GM18526 (cell line): ENCODE results near the gene TRERF1.
A peak's percentile ranks its signal among the peaks of the same experiment; 100 is the strongest.

Experiments
- POLR2A ChIP-seq: IDR thresholded peaks from 3 replicates; pipeline ENCODE4 v1.6.1; 2011; ENCODE audit not compliant: insufficient read length; ENCODE audit errors: extremely low read depth

The TRERF1 gene

GRCh38 chr6:42370323-42370985, 81.3 kb downstream of the TRERF1 start:
- no peak for TF ChIP-seq POLR2A

GRCh38 chr6:42369568-42369967, 82.2 kb downstream of the TRERF1 start:
- no peak for TF ChIP-seq POLR2A

GRCh38 chr6:42368181-42368580, 83.5 kb downstream of the TRERF1 start:
- TF ChIP-seq POLR2A = no peak

DNA sequence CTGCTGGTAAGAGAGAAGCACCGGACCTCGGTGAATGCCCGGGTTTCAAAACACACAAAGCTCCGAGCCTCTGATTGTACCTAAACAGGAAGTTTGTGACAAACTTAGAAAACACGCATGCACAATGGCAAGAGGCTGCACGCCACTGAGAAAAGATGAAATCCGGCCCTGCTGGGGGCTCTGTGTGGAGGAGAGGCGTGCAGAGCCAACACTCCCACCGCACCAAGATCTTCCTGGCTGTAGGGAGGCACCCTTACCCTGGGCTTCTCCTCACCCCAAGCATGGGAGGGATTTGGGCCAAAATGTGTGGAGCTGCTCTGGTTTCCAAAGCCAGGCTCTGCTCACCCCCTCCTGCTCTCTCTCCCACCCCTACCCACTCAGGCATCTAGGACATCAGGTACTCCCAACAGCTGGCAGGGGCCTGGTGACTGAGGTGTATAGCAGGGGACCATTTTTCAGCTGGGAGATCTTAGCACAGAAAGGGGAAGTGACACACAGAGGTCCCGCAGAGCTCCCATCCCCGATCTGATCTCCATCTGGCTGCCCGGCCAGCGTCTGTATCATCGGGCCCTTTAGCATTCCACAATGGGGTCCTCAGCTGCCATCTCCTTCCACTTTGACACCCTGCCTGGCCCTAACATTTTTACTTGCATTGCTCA, 84.2 kb downstream of the TRERF1 start:
- TF ChIP-seq POLR2A = peak; percentile 14

DNA sequence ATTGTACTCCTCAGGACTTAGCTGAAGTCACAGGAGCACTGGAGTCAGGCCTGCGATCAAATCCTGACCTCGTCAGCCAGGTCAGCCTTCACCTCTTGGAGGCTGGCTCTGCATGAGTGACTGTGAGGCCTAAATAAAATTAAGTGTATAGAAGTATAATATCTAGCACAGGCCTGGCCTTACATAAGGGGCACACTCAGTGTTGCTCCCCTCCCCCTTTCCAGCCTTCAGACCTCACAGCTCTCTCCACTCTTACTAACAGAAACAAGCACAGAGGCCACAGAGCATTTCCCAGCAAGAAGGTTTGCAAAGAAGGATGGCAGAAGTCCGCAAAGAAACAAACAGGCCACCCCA, 84.8 kb downstream of the TRERF1 start:
- TF ChIP-seq POLR2A = no peak

DNA sequence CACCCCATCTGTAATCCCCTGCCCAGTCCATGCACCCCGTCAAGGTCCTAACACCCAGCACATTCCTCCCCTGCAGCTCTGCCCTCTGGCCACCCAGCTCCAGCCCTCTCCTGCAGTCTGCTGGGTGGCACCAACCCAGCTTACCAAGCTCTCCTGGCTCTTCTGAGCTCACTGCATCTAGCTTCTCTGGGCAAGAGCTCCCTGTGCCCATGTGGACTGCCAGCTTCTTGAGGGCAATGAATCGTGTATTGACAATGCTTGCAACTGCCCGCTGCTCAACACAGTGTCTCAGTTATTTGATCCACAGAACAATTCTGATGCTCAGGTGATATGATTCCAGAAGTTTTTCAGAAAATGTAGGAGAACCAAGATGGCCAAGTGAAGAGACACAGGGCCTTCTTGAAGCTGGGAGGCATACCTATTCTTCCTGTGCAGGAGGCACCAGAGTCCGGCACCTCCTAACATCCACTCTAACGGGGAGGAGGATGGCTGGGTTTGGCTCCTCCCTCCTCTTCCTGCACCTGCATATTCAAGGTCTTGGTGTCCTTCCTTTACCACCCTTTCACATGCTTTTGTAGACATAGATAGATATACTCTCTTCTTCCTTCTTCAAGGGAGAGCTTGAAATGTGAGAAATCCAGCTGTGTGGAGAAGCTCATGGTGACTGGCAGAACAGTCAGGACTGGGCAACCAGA, 85.6 kb downstream of the TRERF1 start:
- no peak for TF ChIP-seq POLR2A

GRCh38 chr6:42365021-42365420, 86.7 kb downstream of the TRERF1 start:
- TF ChIP-seq POLR2A = no peak

GRCh38 chr6:42363926-42364849, 87.5 kb downstream of the TRERF1 start:
- TF ChIP-seq POLR2A = no peak

DNA sequence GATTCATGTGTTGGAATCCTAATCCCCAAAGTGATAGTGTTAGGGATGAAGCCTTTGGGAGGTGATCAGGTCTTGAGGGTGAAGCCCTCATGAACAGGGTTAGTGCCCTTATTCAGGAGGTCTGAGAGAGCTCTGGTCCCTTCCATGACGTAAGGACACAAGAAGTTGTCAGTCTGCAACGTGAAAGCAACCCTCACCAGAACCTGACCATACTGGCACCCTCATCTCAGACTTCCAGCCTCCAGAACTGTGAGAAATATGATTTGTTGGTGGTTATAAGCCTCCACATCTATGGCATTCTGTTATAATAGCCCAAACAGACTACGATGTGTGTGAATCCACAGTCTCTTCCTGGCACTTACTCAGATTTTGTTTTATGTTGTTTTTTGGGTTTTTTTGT, 90.7 kb downstream of the TRERF1 start:
- no peak for TF ChIP-seq POLR2A

GRCh38 chr6:42359021-42359420, 92.7 kb downstream of the TRERF1 start:
- no peak for TF ChIP-seq POLR2A

DNA sequence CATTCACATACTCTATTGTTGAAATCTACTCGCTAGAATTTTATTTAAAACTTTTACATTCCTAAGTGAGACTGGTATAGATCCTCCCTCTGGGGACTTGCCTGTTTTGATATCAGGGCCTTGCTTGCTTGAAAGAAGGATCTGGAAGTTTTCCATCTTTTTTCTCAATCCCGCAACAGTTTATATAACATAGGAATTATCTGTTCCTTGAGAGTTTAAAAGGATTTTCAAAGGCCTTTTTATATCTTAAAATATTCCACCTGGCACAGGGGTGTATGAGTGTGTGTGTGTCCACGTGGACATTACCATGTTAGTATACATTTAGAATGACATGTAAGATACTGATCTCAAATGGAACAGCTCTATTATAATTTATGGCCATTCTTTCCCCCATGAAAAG, 96.3 kb downstream of the TRERF1 start:
- no peak for TF ChIP-seq POLR2A

DNA sequence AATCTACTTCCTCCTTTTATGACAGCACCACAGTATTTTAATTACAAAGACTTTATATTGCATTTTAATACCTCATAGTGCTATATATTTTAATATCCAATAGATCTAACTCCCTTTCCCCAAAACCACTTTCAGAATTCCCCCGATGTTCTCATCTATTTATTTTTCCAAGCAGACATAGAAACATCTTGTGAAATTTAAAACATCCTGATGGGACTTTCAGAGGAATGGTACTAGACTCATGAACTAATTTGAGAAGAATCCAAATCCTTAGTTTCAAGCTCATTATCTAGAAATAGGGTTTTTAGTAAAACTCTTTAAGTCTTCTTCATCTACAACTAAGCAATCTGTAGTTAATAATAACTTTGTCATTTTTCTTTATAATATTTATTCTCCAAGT, 97.0 kb downstream of the TRERF1 start:
- no peak for TF ChIP-seq POLR2A

DNA sequence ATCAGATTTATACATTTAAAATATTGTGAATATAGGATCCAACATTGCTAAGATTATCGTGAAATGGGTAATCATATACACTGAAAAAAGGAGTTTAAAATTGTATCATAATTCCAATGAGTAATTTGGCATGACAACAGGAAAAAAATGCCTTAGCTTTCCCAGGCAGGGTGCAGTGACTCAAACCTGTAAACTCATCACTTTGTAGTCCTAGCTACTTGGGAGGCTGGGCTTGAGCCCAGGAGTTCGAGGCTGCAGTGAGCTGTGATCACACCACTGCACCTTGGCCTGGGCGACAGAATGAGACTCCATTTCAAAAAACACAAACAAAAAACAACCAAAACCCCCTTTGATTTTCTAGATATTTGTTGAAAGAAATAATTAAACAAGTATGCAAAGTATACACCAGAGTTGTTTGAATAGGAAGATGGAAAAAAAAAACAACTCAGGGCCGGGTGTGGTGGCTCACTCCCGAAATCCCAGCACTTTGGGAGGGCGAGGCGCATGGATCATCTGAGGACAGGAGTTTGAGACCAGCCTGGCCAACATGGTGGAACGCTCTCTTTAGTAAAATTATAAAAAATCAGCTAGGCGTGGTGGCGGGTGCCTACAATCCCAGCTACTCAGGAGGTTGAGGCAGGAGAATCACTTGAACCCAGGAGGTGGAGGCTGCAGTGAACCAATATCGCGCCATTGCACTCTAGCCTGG, 98.7 kb downstream of the TRERF1 start:
- no peak for TF ChIP-seq POLR2A

DNA sequence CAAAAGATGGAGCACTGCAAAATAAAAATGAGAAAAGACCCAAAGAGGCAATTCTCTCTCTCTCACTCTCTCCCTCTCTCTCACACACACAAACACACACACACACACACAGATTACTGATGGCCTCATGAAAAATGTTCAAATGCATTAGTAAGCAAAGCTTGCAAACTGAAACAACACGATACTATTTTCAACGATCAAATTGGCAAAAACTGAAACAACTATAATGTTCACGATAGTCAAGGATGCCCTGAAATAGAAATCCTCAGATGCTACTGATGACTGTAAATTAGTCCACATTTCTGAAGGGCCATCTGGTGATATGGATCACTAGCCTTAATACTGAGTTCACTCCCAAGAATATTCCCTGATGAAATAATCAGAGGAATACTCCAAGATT, 100.8 kb downstream of the TRERF1 start:
- TF ChIP-seq POLR2A = no peak

- TF ChIP-seq POLR2A = no peak
Observed at GRCh38 chr6:42349753-42350511, 101.8 kb downstream of the TRERF1 start.

GRCh38 chr6:42347456-42347855, 104.3 kb downstream of the TRERF1 start:
- TF ChIP-seq POLR2A = no peak
